H54 (cell line): ENCODE measurements around the gene ATG7.

ENCODE experiments used
- DNase-seq: peaks from one replicate; pipeline ENCODE4 v3.0.0; 2011; ENCODE audit warnings: low spot score, mixed read lengths; ENCODE audit not compliant: insufficient read length
- FAIRE-seq: peaks from 3 replicates; lab custom pipeline; 2011; peaks lifted over from hg19 to GRCh38; lab: Jason Lieb, UNC
- POLR2A ChIP-seq: IDR thresholded peaks from 2 replicates; pipeline ENCODE4 v1.6.1; 2011; ENCODE audit warnings: low read depth, mild to moderate bottlenecking, low read length

The ATG7 gene

GRCh38 chr3:11536132-11536935, 264.1 kb downstream of the ATG7 start:
- no peak for FAIRE-seq
- no peak for DNase-seq
- no peak for TF ChIP-seq POLR2A

GRCh38 chr3:11536936-11537612, 264.9 kb downstream of the ATG7 start:
- no peak for TF ChIP-seq POLR2A
- FAIRE-seq (no peak), DNase-seq (no peak)

- FAIRE-seq: no peak
- no peak for DNase-seq
- TF ChIP-seq POLR2A: no peak
These were observed 266.4 kb downstream of the ATG7 start for GRCh38 chr3:11538581-11538980.

GRCh38 chr3:11539218-11539617, 267.0 kb downstream of the ATG7 start:
- no peak for FAIRE-seq
- TF ChIP-seq POLR2A: no peak
- DNase-seq: no peak

GRCh38 chr3:11539677-11540076, 267.5 kb downstream of the ATG7 start:
- no peak for FAIRE-seq
- TF ChIP-seq POLR2A: no peak
- DNase-seq: no peak

GRCh38 chr3:11541321-11542303, 269.4 kb downstream of the ATG7 start:
- TF ChIP-seq POLR2A: no peak
- DNase-seq (no peak), FAIRE-seq (no peak)

- DNase-seq (no peak), FAIRE-seq (no peak)
- no peak for TF ChIP-seq POLR2A
These were observed 270.4 kb downstream of the ATG7 start for GRCh38 chr3:11542551-11542950.

GRCh38 chr3:11543141-11543947, 271.1 kb downstream of the ATG7 start:
- TF ChIP-seq POLR2A: no peak
- no peak for DNase-seq
- no peak for FAIRE-seq

GRCh38 chr3:11543948-11544387, 271.8 kb downstream of the ATG7 start:
- TF ChIP-seq POLR2A: no peak
- no peak for FAIRE-seq
- DNase-seq: no peak

- FAIRE-seq: no peak
- DNase-seq: no peak
- TF ChIP-seq POLR2A: no peak
These were observed 272.4 kb downstream of the ATG7 start for GRCh38 chr3:11544412-11545181.

- no peak for TF ChIP-seq POLR2A
- DNase-seq: no peak
These were observed 273.1 kb downstream of the ATG7 start for GRCh38 chr3:11545186-11545851.

More at GRCh38 chr3:11545186-11545851, 273.1 kb downstream of the ATG7 start:
- FAIRE-seq: no peak
